Adrenal gland (tissue), 12 donors: ENCODE measurements around the gene MANEA. TPM values are rescaled to one million over a fixed set of nuclear protein-coding genes. Genes with fewer than 3 reads are reported as not detected.

Experiments
- DNase-seq, 7 donors: peaks; one replicate each; pipeline ENCODE4 v3.0.0-alpha.2; 2019 to 2020
- H3K27ac ChIP-seq, 5 donors: fragments of 200-600 bp; sonication (generic) in 4 of 5; 1 replicate in 3 of 5; 2 replicates in 2 of 5; pipeline versions ENCODE4 v1.5.1 to v1.8.0; 2016 to 2020; ENCODE audit warnings: mild to moderate bottlenecking in 1 of 5
- H3K27me3 ChIP-seq: fragments of 200-600 bp; 2 replicates; pipeline ENCODE4 v1.8.0; 2021
- H3K36me3 ChIP-seq, 2 donors: fragments of 200-600 bp; replicated peaks in 1 of 2; 1 replicate in 1 of 2; 2 replicates in 1 of 2; pipeline versions ENCODE4 v1.5.1 to v1.8.0; 2018 to 2022
- H3K4me1 ChIP-seq, 2 donors: fragments of 200-600 bp; replicated peaks in 1 of 2; 1 replicate in 1 of 2; 2 replicates in 1 of 2; pipeline versions ENCODE4 v1.5.1 to v1.8.0; 2018 to 2021
- H3K4me3 ChIP-seq, 4 donors: fragments of 200-600 bp; sonication (generic) in 3 of 4; one replicate each; pipeline ENCODE4 v1.5.1; 2016 to 2018
- H3K9me3 ChIP-seq, 3 donors: fragments of 200-600 bp; sonication (generic) in 1 of 3; replicated peaks in 1 of 3; 1 replicate in 2 of 3; 2 replicates in 1 of 3; pipeline versions ENCODE4 v1.5.1 to v1.8.0; 2016 to 2021
- CTCF ChIP-seq, 6 experiments: fragments of 450-650 bp in 4 of 6; fragments of 200-600 bp in 2 of 6; sonication (generic) in 1 of 6; IDR thresholded peaks; 1 replicate in 5 of 6; 2 replicates in 1 of 6; pipeline versions ENCODE4 v1.5.1 to v1.8.0; 2016 to 2021; ENCODE audit warnings: antibody characterized with exemption in 6 of 6, mild to moderate bottlenecking in 2 of 6, moderate library complexity in 1 of 6
- POLR2A ChIP-seq, 2 donors: fragments of 450-650 bp; IDR thresholded peaks; one replicate each; pipeline ENCODE4 v1.6.1; 2017; ENCODE audit warnings: antibody characterized with exemption in 2 of 2, mild to moderate bottlenecking in 2 of 2, moderate library complexity in 1 of 2
- WGBS, 4 donors: extraction: QIAGEN DNeasy Blood & Tissue Kit in 2 of 4; methylation state at CpG; one replicate each; pipeline versions ENCODE4 v1.1.5 to v1.1.7; 2013 to 2017; 5-methylcytosine and 5-hydroxymethylcytosine counted together
- intact Hi-C, 2 donors: fragments of 100-400 bp; cut with DNase I; formaldehyde crosslinking; loops; one replicate each; pipeline versions ENCODE4 v1.14.1 to v1.15.0; 2022 to 2023
- polyA plus RNA-seq, 3 donors: library from polyadenylated mRNA; stranded (reverse); fragments of 200-250 nt in 2 of 3; fragments of 350-450 nt in 1 of 3; fragmentation: Illumina TruSeq in 1 of 3; extraction: RNeasy Lipid Tissue Mini Kit (QIAGEN cat#74804) in 1 of 3; gene quantifications; one replicate each; pipeline ENCODE4 v1.2.3, GENCODE V29; 2013 to 2014
- total RNA-seq, 9 donors: library from RNA; depleted of rRNA in 4 of 9; stranded (reverse); fragments of >200 nt in 4 of 9; fragments of 120-200 nt in 1 of 9; fragmentation: NEBNext Ultra II Directional in 1 of 9; extraction: Animal tissue kit (Norgen Biotek cat#: 25700) in 1 of 9; gene quantifications; one replicate each; pipeline versions ENCODE4 v1.1.0 to v1.2.4, GENCODE V29; 2013 to 2023
- donor health status: healthy with polysubstance abuse.
- donor health status: Bipolar disorder and iron deficiency.
- donor health status: DM: yes; HTN: yes; CAD: no.
- donor health status: DM: no; HTN: no; CAD: no.
- donor health status: DM: no; HTN: no; CAD: no.
- donor health status: DM: yes; HTN: yes; CAD: no.

Gene MANEA
- total and polyA plus RNA-seq, 12 donors: 1.1 to 18.7 (median 10.5) TPM

- no peak overlapping the region for H3K4me3 ChIP-seq
- H3K36me3 ChIP-seq: no peaks in the 10 kb centered on the region
- WGBS, 4 donors: 95 to 97% (median 96%) methylated on average over 5 of the region's 5 CpGs
- DNase-seq: no peak
- no peaks in the 10 kb centered on the region for H3K27me3 ChIP-seq
- no peak overlapping the region for H3K27ac ChIP-seq
- TF ChIP-seq CTCF (IDR thresholded peaks at IDR 0.05): no peak
- no peak for TF ChIP-seq POLR2A (IDR thresholded peaks at IDR 0.05)
- peaks cover 0 to 2% of the 10 kb centered on the region in 2 donors for H3K4me1 ChIP-seq
- H3K9me3 ChIP-seq: no peaks in the 10 kb centered on the region
- intact Hi-C loops: no loop called here
Measured at GRCh38 chr6:95569560-95569959, 7.8 kb upstream of the MANEA start.

GRCh38 chr6:95572098-95572497 lies 5.2 kb upstream of the MANEA start:
- Histone ChIP-seq H3K36me3 (no peaks in the 10 kb centered on the region), H3K4me3 (no peak overlapping the region), H3K9me3 (no peaks in the 10 kb centered on the region), H3K27me3 (no peaks in the 10 kb centered on the region), H3K27ac (no peak overlapping the region), H3K4me1 (peaks cover 0 to 18% of the 10 kb centered on the region in 2 donors)
- TF ChIP-seq CTCF (IDR thresholded peaks at IDR 0.05) (no peak), POLR2A (IDR thresholded peaks at IDR 0.05) (no peak)
- DNase-seq: no peak
- whole genome bisulfite sequencing, 4 donors: 77 to 88% (median 83%) methylated on average over 2 of the region's 2 CpGs
- intact Hi-C loops: no loop called here

DNA sequence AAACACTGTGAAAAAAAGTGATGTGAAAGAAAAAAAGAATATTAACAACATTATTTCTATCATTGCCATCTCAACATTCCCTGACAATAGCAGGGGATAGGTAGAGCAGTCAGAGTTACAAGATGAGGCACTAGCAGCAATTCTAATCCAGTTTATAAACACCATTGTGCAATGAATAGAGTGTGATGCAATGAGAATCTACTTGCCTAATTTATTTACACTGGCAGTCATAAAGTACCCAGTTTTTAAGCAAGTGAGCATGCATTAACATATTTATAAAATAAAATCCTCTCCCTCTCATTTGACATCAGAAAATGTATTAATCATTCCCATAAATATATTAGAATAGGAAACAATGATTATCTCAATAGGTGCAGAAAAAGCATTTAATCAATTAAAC lies 2.5 kb upstream of the MANEA start:
- Histone ChIP-seq H3K9me3 (no peaks in the 10 kb centered on the region), H3K36me3 (no peaks in the 10 kb centered on the region), H3K27me3 (no peaks in the 10 kb centered on the region), H3K4me3 (peak overlapping the region in 1 of 4 donors; percentile 18), H3K4me1 (peaks cover 5 to 26% of the 10 kb centered on the region in 2 donors), H3K27ac (no peak overlapping the region)
- intact Hi-C loops: no loop called here
- DNase-seq: no peak
- no peak for TF ChIP-seq CTCF (IDR thresholded peaks at IDR 0.05)
- no peak for TF ChIP-seq POLR2A (IDR thresholded peaks at IDR 0.05)

DNA sequence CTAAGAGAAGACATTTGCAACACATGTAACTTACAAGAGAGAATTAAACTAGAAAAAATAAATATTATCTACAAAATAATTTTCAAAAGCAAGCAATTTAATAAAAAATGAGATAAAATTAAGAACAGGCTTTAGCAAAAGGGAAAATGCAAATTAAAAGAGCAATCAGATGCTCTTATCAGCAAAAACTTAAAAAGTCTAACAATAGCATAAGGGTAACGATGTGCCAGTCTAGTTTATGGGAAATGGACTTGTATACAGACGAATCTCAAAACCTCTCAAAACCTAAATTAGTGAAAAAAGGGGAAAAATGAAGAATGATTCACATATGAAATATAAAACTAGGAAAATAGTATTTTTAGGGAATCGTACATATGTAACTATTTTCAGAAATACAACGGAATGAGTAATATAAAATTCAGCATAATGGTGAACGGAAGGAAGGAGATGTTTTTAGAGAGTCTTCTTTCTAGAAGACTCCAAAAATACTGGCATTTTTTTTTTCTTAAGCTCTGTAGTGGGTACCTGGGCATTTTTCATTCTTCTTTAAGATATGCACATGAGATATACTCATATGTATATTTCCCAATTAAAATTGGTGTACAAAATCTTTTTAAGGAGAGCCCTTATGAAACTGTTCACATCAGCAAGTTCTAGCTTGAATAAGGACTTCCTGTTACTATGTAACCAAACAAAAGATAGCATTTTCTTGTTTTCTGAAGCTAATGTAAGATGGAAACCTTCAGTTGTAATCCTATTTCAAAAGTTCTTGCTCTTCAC lies 927 bp upstream of the MANEA start:
- 11 to 29% (median 20%) methylated on average over 5 of the region's 5 CpGs for WGBS, 4 donors
- H3K27me3 ChIP-seq: no peaks in the 10 kb centered on the region
- DNase-seq: no peak
- H3K4me3 ChIP-seq: peak overlapping the region; percentile 13 to 98 (median 57)
- peak overlapping the region in 4 of 5 donors; percentile 77 to 96 (median 94) for H3K27ac ChIP-seq
- TF ChIP-seq CTCF (IDR thresholded peaks at IDR 0.05) (no peak), POLR2A (IDR thresholded peaks at IDR 0.05) (no peak)
- peaks cover 5 to 26% of the 10 kb centered on the region in 2 donors for H3K4me1 ChIP-seq
- H3K36me3 ChIP-seq: no peaks in the 10 kb centered on the region
- no peaks in the 10 kb centered on the region for H3K9me3 ChIP-seq
- intact Hi-C loops: no loop called here
